ENCODE data around the gene COPS7A. TPM values are rescaled to one million over a fixed set of nuclear protein-coding genes. Genes with fewer than 3 reads are reported as not detected.

Gene COPS7A
- total RNA-seq: 57.5 TPM
- long read RNA-seq, transcript COPS7A-215 (8 exons, 2,127 nt): major isoform, 183 of 376 reads
- long read RNA-seq, transcript COPS7A-210 (8 exons, 1,832 nt): minor isoform, 29 of 376 reads
- long read RNA-seq, transcript COPS7A-201 (8 exons, 1,721 nt): minor isoform, 42 of 376 reads
- long read RNA-seq, transcript COPS7A-202 (7 exons, 1,718 nt): minor isoform, 28 of 376 reads
- long read RNA-seq, partial matches to known transcripts: 36 of 376 reads
- long read RNA-seq, other reads (novel, unspliced or antisense): 35 of 376 reads

GRCh38 chr12:6723607-6724408 lies at the start of gene COPS7A:
Gene COPS7A (plus strand): TSS chr12:6724046. CDS start chr12:6724657, 611 bp downstream.
- peak; percentile 98 for DNase-seq (ENCODE audit: low spot score)

GRCh38 chr12:6676962-6677361 lies 46.9 kb upstream of the COPS7A start:
- DNase-seq (ENCODE audit: low spot score): no peak

GRCh38 chr12:6684609-6685008 lies 39.2 kb upstream of the COPS7A start:
- no peak for DNase-seq (ENCODE audit: low spot score)

GRCh38 chr12:6685814-6686213 lies 38.0 kb upstream of the COPS7A start:
- DNase-seq (ENCODE audit: low spot score): no peak

GRCh38 chr12:6688543-6688998 lies 35.3 kb upstream of the COPS7A start:
- no peak for DNase-seq (ENCODE audit: low spot score)

GRCh38 chr12:6688999-6689882 lies 34.6 kb upstream of the COPS7A start, which contains the start of gene ZNF384:
Gene ZNF384 (minus strand): TSS chr12:6689375. CDS start chr12:6679520, 9,855 bp downstream.
- peak; percentile 97 for DNase-seq (ENCODE audit: low spot score)

- no peak for DNase-seq (ENCODE audit: low spot score)
Observed at GRCh38 chr12:6691473-6691872, 32.4 kb upstream of the COPS7A start.

- DNase-seq (ENCODE audit: low spot score): no peak
Observed at GRCh38 chr12:6692888-6693287, 31.0 kb upstream of the COPS7A start.

GRCh38 chr12:6693832-6694355 lies 30.0 kb upstream of the COPS7A start:
- DNase-seq (ENCODE audit: low spot score): no peak

GRCh38 chr12:6694701-6695100 lies 29.1 kb upstream of the COPS7A start:
- DNase-seq (ENCODE audit: low spot score): no peak

GRCh38 chr12:6695313-6696045 lies 28.4 kb upstream of the COPS7A start:
- no peak for DNase-seq (ENCODE audit: low spot score)

GRCh38 chr12:6696690-6697583 lies 26.9 kb upstream of the COPS7A start:
- no peak for DNase-seq (ENCODE audit: low spot score)

- no peak for DNase-seq (ENCODE audit: low spot score)
Observed at GRCh38 chr12:6697584-6698351, 26.1 kb upstream of the COPS7A start.

GRCh38 chr12:6698352-6699046 lies 25.3 kb upstream of the COPS7A start:
- DNase-seq (ENCODE audit: low spot score): no peak

- no peak for DNase-seq (ENCODE audit: low spot score)
Observed at GRCh38 chr12:6699259-6699988, 24.4 kb upstream of the COPS7A start.

- DNase-seq (ENCODE audit: low spot score): no peak
Observed at GRCh38 chr12:6699989-6700645, 23.7 kb upstream of the COPS7A start.

- DNase-seq (ENCODE audit: low spot score): no peak
Observed at GRCh38 chr12:6700646-6701051, 23.2 kb upstream of the COPS7A start, which contains the start of gene PIANP. Gene PIANP (minus strand): TSS chr12:6700815. CDS start chr12:6698061, 2,754 bp downstream.

Measured in mesenteric fat pad (tissue), 1 donor.